Body of pancreas (tissue), 4 donors: Measurements from ENCODE around the gene CCN2. TPM values are rescaled to one million over a fixed set of nuclear protein-coding genes. Genes with fewer than 3 reads are reported as not detected.

Source experiments
- ATAC-seq: fragments of 150-250 bp; one replicate; pipeline ENCODE4 v1.9.1; 2016
- DNase-seq, 4 donors: peaks; one replicate each; pipeline ENCODE4 v3.0.0-alpha.2; 2019
- H3K27ac ChIP-seq, 4 donors: fragments of 200-600 bp; sonication (generic); 1 replicate in 3 of 4; 2 replicates in 1 of 4; pipeline versions ENCODE4 v1.5.1 to v1.6.1; 2016 to 2019; ENCODE audit warnings: mild to moderate bottlenecking in 1 of 4, mixed read lengths in 1 of 4, moderate library complexity in 1 of 4
- H3K27me3 ChIP-seq, 2 donors: fragments of 200-600 bp; sonication (generic); one replicate each; pipeline ENCODE4 v1.6.0; 2016; ENCODE audit warnings: mild to moderate bottlenecking in 1 of 2
- H3K36me3 ChIP-seq, 2 donors: fragments of 200-600 bp; sonication (generic); replicated peaks in 1 of 2; 2 replicates each; pipeline ENCODE4 v1.5.1; 2016; ENCODE audit warnings: low read depth in 2 of 2; ENCODE audit not compliant: insufficient read depth in 1 of 2
- H3K4me1 ChIP-seq: fragments of 200-600 bp; sonication (generic); one replicate; pipeline ENCODE4 v1.6.0; 2016
- H3K4me3 ChIP-seq, 2 donors: fragments of 200-600 bp; sonication (generic); 1 replicate in 1 of 2; 2 replicates in 1 of 2; pipeline ENCODE4 v1.5.1; 2016 to 2019
- H3K9me3 ChIP-seq, 3 donors: fragments of 200-600 bp; sonication (generic); 1 replicate in 2 of 3; 2 replicates in 1 of 3; pipeline ENCODE4 v1.5.1; 2016
- POLR2A ChIP-seq, 3 donors: fragments of 450-650 bp; IDR thresholded peaks; one replicate each; pipeline ENCODE4 v1.6.1; 2016; ENCODE audit warnings: antibody characterized with exemption in 3 of 3, mild to moderate bottlenecking in 2 of 3
- WGBS, 2 donors: methylation state at CpG; one replicate each; pipeline ENCODE4 v1.1.5; 2017; 5-methylcytosine and 5-hydroxymethylcytosine counted together
- intact Hi-C: fragments of 100-400 bp; cut with DNase I; formaldehyde crosslinking; loops from one replicate; pipeline ENCODE4 v1.15.1; 2023
- total RNA-seq, 2 donors: library from RNA; depleted of rRNA; stranded (reverse); fragments of >200 nt; gene quantifications; one replicate each; pipeline ENCODE4 v1.1.0, GENCODE V29; 2016
- TF ChIP-seq, protein P1 (sequence below), 7 experiments: fragments of 450-650 bp in 4 of 7; fragments of 200-600 bp in 3 of 7; sonication (generic) in 3 of 7; IDR thresholded peaks; one replicate each; pipeline ENCODE4 v1.5.1; 2016 to 2019; ENCODE audit warnings: antibody characterized with exemption in 7 of 7

The CCN2 gene
- total RNA-seq, 2 donors from 2014 or later: 109 to 203 TPM

DNA sequence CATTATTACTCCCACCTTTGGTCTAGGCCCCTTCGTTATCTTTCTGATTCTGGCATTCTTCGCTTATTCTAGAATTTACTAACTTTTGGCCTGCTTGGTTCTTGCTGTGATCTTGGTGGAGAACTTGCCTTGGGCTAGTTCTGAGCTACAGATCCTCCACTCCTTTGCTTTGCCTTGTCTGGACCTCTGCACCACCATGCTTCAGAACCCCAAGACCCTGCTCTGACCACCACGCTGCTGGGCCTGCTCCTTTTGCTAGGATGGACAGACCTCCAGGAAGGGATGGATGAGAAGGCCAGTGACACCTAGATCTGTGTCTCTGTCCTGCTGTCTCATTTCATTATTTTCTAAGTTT, 30.4 kb upstream of the CCN2 start:
- H3K9me3 ChIP-seq: no peaks in the 10 kb centered on the region
- intact Hi-C loops: no loop called here
- no peak overlapping the region for H3K27ac ChIP-seq
- H3K4me3 ChIP-seq: no peak overlapping the region
- H3K27me3 ChIP-seq: no peaks in the 10 kb centered on the region
- H3K36me3 ChIP-seq: no peaks in the 10 kb centered on the region
- DNase-seq: no peak
- peaks cover 3% of the 10 kb centered on the region for H3K4me1 ChIP-seq
- TF ChIP-seq POLR2A (IDR thresholded peaks at IDR 0.05): no peak
- TF ChIP-seq, protein P1, sequence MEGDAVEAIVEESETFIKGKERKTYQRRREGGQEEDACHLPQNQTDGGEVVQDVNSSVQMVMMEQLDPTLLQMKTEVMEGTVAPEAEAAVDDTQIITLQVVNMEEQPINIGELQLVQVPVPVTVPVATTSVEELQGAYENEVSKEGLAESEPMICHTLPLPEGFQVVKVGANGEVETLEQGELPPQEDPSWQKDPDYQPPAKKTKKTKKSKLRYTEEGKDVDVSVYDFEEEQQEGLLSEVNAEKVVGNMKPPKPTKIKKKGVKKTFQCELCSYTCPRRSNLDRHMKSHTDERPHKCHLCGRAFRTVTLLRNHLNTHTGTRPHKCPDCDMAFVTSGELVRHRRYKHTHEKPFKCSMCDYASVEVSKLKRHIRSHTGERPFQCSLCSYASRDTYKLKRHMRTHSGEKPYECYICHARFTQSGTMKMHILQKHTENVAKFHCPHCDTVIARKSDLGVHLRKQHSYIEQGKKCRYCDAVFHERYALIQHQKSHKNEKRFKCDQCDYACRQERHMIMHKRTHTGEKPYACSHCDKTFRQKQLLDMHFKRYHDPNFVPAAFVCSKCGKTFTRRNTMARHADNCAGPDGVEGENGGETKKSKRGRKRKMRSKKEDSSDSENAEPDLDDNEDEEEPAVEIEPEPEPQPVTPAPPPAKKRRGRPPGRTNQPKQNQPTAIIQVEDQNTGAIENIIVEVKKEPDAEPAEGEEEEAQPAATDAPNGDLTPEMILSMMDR (IDR thresholded peaks at IDR 0.05): no peak
- no peak for ATAC-seq
- 90 to 95% methylated on average over 3 of the region's 3 CpGs for WGBS, 2 donors

DNA sequence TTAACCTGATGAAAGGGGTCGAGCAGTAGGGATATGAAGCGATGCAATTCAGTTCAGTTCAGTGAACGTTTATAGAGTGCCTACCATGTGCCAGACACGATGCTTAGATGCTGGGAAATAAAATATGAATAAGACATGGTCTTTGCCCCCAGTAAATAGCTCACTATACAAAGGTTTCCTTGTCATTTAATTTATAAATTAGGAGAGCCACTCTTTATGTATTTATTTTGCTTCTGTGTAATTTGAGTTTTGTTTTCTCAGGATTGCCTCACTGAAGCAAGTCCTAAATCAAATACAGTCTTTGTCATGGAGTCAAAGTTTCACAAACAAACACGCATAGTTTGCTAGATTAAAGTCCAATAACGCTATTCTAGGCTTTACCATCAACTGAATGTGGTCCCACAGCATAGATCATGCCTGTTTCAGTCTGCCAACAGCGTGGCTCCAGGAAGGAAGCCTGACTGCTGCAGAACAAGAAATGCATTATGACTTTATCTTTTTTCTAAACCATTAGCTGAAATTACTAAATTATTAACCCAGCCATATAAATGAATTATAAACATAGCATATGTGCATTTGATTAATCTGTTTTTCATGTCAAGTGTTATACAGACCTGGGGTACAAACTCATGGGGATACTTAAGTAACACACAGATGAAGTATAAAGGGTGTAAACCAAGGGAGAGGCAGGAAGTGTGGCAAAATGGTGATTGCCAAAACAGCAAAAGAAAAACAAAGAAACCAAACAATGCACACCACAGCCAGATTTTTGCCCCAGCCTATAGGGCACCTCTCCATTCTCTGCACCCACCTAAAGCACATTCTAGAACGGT, 29.8 kb upstream of the CCN2 start:
- DNase-seq (no peak), ATAC-seq (peak; percentile 33)
- H3K9me3 ChIP-seq: no peaks in the 10 kb centered on the region
- H3K27me3 ChIP-seq: no peaks in the 10 kb centered on the region
- H3K27ac ChIP-seq: no peak overlapping the region
- intact Hi-C loops: no loop called here
- TF ChIP-seq POLR2A (IDR thresholded peaks at IDR 0.05): no peak
- TF ChIP-seq, protein P1 (IDR thresholded peaks at IDR 0.05): no peak
- H3K4me1 ChIP-seq: peaks cover 6% of the 10 kb centered on the region
- no peaks in the 10 kb centered on the region for H3K36me3 ChIP-seq
- H3K4me3 ChIP-seq: no peak overlapping the region
- WGBS, 2 donors: 35 to 39% methylated on average over 8 of the region's 8 CpGs

DNA sequence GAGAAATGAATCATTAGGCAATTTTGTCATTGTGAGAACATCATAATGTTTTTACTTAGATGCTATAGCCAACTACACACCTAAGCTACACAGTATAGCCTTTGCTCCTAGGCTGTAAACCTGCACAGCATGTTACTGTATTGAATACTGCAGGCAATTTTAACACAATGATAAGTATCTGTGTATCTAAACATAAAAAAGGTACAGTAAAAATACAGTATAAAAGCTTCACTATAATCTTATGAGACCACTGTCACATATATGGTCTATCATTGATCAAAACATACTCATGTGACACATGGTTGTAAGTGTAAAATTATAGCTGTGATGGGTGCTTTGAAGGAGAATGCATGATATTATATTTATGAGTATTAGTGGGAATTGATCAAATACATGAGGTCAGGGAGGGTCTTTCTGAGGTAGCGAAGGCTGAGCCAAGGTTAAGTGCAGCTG, 29.2 kb upstream of the CCN2 start:
- H3K27me3 ChIP-seq: no peaks in the 10 kb centered on the region
- WGBS, 2 donors: 83 to 90% methylated on average over 1 of the region's 1 CpG
- no peak overlapping the region for H3K27ac ChIP-seq
- intact Hi-C loops: no loop called here
- H3K36me3 ChIP-seq: no peaks in the 10 kb centered on the region
- DNase-seq: no peak
- ATAC-seq: no peak
- H3K4me3 ChIP-seq: no peak overlapping the region
- peaks cover 6% of the 10 kb centered on the region for H3K4me1 ChIP-seq
- TF ChIP-seq, protein P1 (IDR thresholded peaks at IDR 0.05): no peak
- no peak for TF ChIP-seq POLR2A (IDR thresholded peaks at IDR 0.05)
- H3K9me3 ChIP-seq: no peaks in the 10 kb centered on the region

DNA sequence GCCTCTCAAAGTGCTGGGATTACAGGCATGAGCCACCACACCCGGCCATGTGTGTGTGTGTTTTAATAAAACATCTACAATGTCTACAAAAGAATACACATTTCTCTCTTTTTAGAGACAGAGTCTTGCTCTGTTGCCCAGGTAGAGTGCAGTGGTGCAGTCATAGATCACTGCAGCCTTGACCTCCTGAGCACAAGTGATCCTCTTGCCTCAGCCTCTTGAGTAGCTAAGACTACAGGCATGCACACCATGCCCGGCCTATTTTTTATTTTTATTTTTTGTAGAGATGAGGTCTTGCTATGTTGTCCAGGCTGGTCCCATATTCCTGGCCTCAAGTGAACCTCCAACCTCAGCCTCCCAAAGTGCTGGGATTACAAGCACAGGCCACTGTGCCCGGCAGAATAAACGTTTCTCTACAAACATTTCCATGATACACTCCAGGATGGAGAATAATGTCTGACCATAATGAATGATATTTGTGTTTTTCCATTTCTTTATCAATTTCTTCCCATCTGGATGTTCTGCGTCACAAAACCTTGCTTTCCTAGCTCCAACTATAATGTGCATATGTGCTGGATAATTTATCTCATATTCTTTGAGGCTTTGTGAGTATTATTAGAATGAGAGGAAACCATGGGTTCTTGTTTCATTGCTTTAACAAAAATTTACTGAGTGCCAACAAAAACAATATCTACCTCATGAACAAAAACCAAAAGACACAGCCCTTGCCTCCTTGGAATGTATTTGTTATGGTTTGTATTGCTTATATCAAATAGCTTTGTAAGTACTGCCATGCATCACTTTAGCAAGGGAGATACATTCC, 28.6 kb upstream of the CCN2 start:
- Histone ChIP-seq H3K27me3 (no peaks in the 10 kb centered on the region), H3K4me1 (peaks cover 6% of the 10 kb centered on the region), H3K9me3 (no peaks in the 10 kb centered on the region), H3K4me3 (no peak overlapping the region), H3K27ac (no peak overlapping the region), H3K36me3 (no peaks in the 10 kb centered on the region)
- ATAC-seq (no peak), DNase-seq (no peak)
- 71 to 86% methylated on average over 5 of the region's 5 CpGs for WGBS, 2 donors
- TF ChIP-seq, protein P1 (IDR thresholded peaks at IDR 0.05): no peak
- TF ChIP-seq POLR2A (IDR thresholded peaks at IDR 0.05): no peak
- intact Hi-C loops: no loop called here
